Panc1 (cell line): ENCODE results near the gene MIPOL1. TPM values are rescaled to one million over a fixed set of nuclear protein-coding genes. Genes with fewer than 3 reads are reported as not detected.

Experiments used
- ATAC-seq: fragments of 200-7000 bp; cut with Tn5 transposase; 2 replicates; pipeline ENCODE4 v1.9.1; 2020; ENCODE audit warnings: mild to moderate bottlenecking, moderate library complexity
- BruUV-seq: library from RNA; stranded (reverse); fragments of 400-500 nt; replicated peaks from 2 replicates; lab custom pipeline; 2021; lab: Mats Ljungman, UMichigan
- CTCF ChIA-PET: fragments of 300-600 bp; sonication (Branson Sonifier 250); formaldehyde crosslinking; loops from one replicate; lab custom pipeline; 2022; ENCODE audit warnings: antibody characterized with exemption; lab: Charles Lee
- POLR2A ChIA-PET: fragments of 300-600 bp; sonication (Branson Sonifier 250); formaldehyde crosslinking; loops from one replicate; lab custom pipeline; 2022; ENCODE audit warnings: antibody characterized with exemption; lab: Charles Lee
- DNase-seq: peaks from one replicate; pipeline ENCODE4 v3.0.0-alpha.2; 2010; ENCODE audit warnings: low read depth, low spot score
- H3K27ac ChIP-seq: 2 replicates; pipeline ENCODE4 v1.5.1; 2011; ENCODE audit warnings: mild to moderate bottlenecking, low read length, inconsistent platforms
- H3K27me3 ChIP-seq: fragments of 200-500 bp; sonication (Bioruptor generic); 2 replicates; pipeline ENCODE4 v1.6.0; 2014; ENCODE audit warnings: low read length, inconsistent platforms; ENCODE audit not compliant: control insufficient read depth, insufficient read depth
- H3K36me3 ChIP-seq: fragments of 200-500 bp; sonication (Bioruptor generic); 2 replicates; pipeline ENCODE4 v1.5.1; 2014; ENCODE audit warnings: inconsistent platforms, mild to moderate bottlenecking, low read length, moderate library complexity; ENCODE audit not compliant: control insufficient read depth, insufficient read depth
- H3K4me1 ChIP-seq: 2 replicates; pipeline ENCODE4 v1.5.1; 2011; ENCODE audit warnings: inconsistent platforms, mild to moderate bottlenecking, low read length, moderate library complexity; ENCODE audit not compliant: control insufficient read depth, insufficient read depth
- H3K4me3 ChIP-seq, 2 experiments: 2 replicates each; pipeline ENCODE4 v1.5.1; 2011 to 2012; ENCODE audit warnings: low read depth in 2 of 2, low read length in 2 of 2, mild to moderate bottlenecking in 2 of 2, inconsistent platforms in 1 of 2, moderate library complexity in 1 of 2
- H3K9me3 ChIP-seq: fragments of 200-500 bp; sonication (Bioruptor generic); 2 replicates; pipeline ENCODE4 v1.5.1; 2014; ENCODE audit warnings: low read depth, mild to moderate bottlenecking, inconsistent platforms, low read length, moderate library complexity; ENCODE audit not compliant: control insufficient read depth, insufficient read depth
- CTCF ChIP-seq: fragments of 450-650 bp; IDR thresholded peaks from 2 replicates; pipeline ENCODE4 v1.5.1; 2017; ENCODE audit warnings: mild to moderate bottlenecking
- POLR2AphosphoS5 ChIP-seq: IDR thresholded peaks from 2 replicates; pipeline ENCODE4 v1.6.1; 2012; ENCODE audit warnings: mild to moderate bottlenecking, low read depth, low read length, moderate library complexity
- REST ChIP-seq, 2 experiments: IDR thresholded peaks; 2 replicates each; pipeline ENCODE4 v1.6.1; 2011 to 2012; ENCODE audit warnings: low read depth in 2 of 2, control low read depth in 1 of 2, low read length in 1 of 2, mild to moderate bottlenecking in 1 of 2, moderate library complexity in 1 of 2; ENCODE audit not compliant: insufficient read depth in 1 of 2
- SIN3A ChIP-seq: IDR thresholded peaks from 2 replicates; pipeline ENCODE4 v1.6.1; 2012; ENCODE audit warnings: low read depth, mild to moderate bottlenecking, low read length, moderate library complexity, borderline replicate concordance; ENCODE audit not compliant: insufficient read depth
- TCF7L2 ChIP-seq: IDR thresholded peaks from 2 replicates; pipeline ENCODE4 v1.6.1; 2011; ENCODE audit warnings: mild to moderate bottlenecking, low read depth, low read length, inconsistent platforms
- in situ Hi-C: cut with HindIII; loops from 2 replicates; pipeline ENCODE4 v1.10.0; 2016; ENCODE audit warnings: low sequenced_read_pairs, low pct_unique_long_range_greater_than_20kb
- intact Hi-C: fragments of 100-400 bp; cut with micrococcal nuclease; formaldehyde crosslinking; loops from one replicate; pipeline ENCODE4 v1.10.0; 2022; ENCODE audit not compliant: unreplicated experiment
- total RNA-seq: library from RNA; stranded (reverse); gene quantifications from one replicate; pipeline ENCODE4 v1.2.1, GENCODE V29; 2021; ENCODE audit not compliant: unreplicated experiment

MIPOL1 gene
- total RNA-seq, 1 experiment from 2014 or later, result 12.8 TPM

GRCh38 chr14:37325332-37325731 is 127.6 kb downstream of the MIPOL1 start:
- ChIA-PET POLR2A (no interaction called here), CTCF (no interaction called here)
- intact Hi-C loops (no loop called here), in situ Hi-C loops (no loop called here)
- no peak for DNase-seq
- no peak overlapping the region for H3K27ac ChIP-seq
- no peaks in the 10 kb centered on the region; the same call in 1 of the 2 replicates for H3K4me1 ChIP-seq
- no TSS peak for BruUV-seq
- no peaks in the 10 kb centered on the region for H3K36me3 ChIP-seq
- H3K27me3 ChIP-seq, result no peaks in the 10 kb centered on the region
- H3K9me3 ChIP-seq, result no peaks in the 10 kb centered on the region
- no peak for ATAC-seq
- H3K4me3 ChIP-seq, result no peak overlapping the region
- no peak for TF ChIP-seq CTCF
- TF ChIP-seq SIN3A, result no peak
- no peak for TF ChIP-seq REST (IDR thresholded peaks at IDR 0.05; ENCODE audit: insufficient read depth in 1 of 2, low read depth in 2 of 2, low read length in 1 of 2)
- TF ChIP-seq TCF7L2, result no peak
- no peak for TF ChIP-seq POLR2AphosphoS5

GRCh38 chr14:37326434-37326833 is 128.7 kb downstream of the MIPOL1 start:
- CTCF ChIA-PET, result no interaction called here
- in situ Hi-C loops, result no loop called here

More at GRCh38 chr14:37326434-37326833, 128.7 kb downstream of the MIPOL1 start:
- ATAC-seq (no peak), DNase-seq (no peak)
- Histone ChIP-seq H3K27me3 (no peaks in the 10 kb centered on the region), H3K9me3 (no peaks in the 10 kb centered on the region), H3K36me3 (no peaks in the 10 kb centered on the region), H3K4me1 (no peaks in the 10 kb centered on the region; the same call in 1 of the 2 replicates), H3K4me3 (no peak overlapping the region), H3K27ac (no peak overlapping the region)
- BruUV-seq, result no TSS peak
- TF ChIP-seq TCF7L2 (no peak), REST (IDR thresholded peaks at IDR 0.05; ENCODE audit: insufficient read depth in 1 of 2, low read depth in 2 of 2, low read length in 1 of 2) (no peak), CTCF (no peak), SIN3A (no peak), POLR2AphosphoS5 (no peak)
- POLR2A ChIA-PET, result no interaction called here
- intact Hi-C loops, result no loop called here
